NCI-H1930 (cell line): ENCODE results near the gene PPARGC1A.

Experiments
- DNase-seq, 2 experiments: peaks; one replicate each; lab custom pipeline; 2025; lab: John Stamatoyannopoulos, UW

The PPARGC1A gene

GRCh38 chr4:23839279-23839678 is 50.6 kb downstream of the PPARGC1A start:
- no peak for DNase-seq

DNA sequence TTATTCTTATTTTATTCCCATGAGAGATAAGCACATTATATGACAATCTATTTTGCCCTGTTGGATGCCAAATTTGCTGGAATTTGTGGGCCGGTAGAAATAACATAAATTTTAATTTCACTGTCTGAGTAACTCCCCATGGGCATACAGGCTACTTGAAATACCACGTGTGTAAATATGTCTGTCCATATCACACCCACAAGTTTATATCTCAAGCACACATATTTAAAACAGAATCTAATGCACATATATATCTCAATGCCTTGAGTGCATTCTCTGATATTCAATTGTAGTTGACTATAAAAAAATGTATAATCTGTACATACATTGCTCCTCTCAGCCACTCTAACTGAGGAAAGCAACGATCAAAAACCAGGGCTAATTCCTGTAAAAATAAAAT is 51.2 kb downstream of the PPARGC1A start:
- no peak for DNase-seq

GRCh38 chr4:23838131-23838530 is 51.7 kb downstream of the PPARGC1A start:
- DNase-seq = no peak

GRCh38 chr4:23837371-23837770 is 52.5 kb downstream of the PPARGC1A start:
- DNase-seq = no peak

DNA sequence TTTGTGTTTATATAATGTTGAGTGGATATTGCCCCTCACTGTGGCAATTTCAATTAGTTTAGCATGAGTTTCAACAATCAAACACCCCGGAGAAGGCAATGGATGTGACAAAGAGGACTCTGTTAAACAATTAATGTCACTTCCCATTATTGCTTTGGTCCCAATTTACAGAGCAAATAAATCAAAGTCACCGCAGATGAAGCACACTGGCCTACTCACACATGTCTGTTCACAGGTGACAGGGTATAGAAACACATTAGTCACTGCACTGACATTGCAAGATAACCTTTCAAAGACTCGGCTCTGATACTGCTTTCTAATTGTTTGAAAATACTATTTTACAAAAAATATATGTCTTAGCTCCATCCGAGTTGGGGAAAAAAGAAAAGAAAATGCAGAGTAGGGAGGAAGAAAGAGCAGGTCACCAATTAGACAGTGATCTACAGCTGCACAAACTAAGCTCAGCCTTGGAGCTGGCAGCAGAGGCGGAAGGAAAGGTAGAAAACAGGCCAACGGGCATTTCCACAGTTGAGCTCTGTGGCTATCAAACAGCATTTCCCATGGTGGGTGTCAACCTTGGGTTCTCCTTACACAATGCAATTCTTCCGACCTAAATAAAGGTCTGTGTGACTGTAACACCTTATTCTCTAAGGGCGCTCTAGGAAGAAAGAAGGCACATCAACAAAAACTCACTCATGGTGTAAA is 53.9 kb downstream of the PPARGC1A start:
- DNase-seq = peak; percentile 48 to 60

GRCh38 chr4:23828779-23829178 is 61.1 kb downstream of the PPARGC1A start:
- DNase-seq = peak in 1 of 2 experiments; percentile 21

GRCh38 chr4:23828020-23828715 is 61.7 kb downstream of the PPARGC1A start:
- DNase-seq = no peak

DNA sequence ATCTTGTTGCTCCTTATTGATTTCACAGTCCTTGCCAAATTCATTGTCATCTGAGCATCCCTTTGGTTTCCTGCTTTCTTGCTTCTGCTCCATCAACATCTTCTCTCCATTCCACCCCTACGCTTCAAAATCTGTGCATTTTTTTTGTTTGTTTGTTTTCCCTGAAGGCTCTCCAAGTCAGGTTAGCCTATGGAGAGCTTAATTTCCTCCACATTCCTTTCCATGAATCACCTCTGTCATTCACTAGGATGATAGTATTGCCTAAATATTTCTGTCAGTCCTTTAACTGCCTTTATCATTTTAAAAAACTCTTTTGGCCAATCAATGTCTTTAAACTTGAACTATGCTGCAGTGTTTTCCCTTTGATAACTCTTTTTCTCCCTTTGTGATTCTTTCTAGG is 67.7 kb downstream of the PPARGC1A start:
- no peak for DNase-seq

GRCh38 chr4:23819041-23819511 is 70.8 kb downstream of the PPARGC1A start:
- DNase-seq = no peak

GRCh38 chr4:23818097-23818885 is 71.6 kb downstream of the PPARGC1A start:
- peak; percentile 80 to 93 for DNase-seq

- no peak for DNase-seq
Measured at GRCh38 chr4:23814996-23815660, 74.7 kb downstream of the PPARGC1A start.

DNA sequence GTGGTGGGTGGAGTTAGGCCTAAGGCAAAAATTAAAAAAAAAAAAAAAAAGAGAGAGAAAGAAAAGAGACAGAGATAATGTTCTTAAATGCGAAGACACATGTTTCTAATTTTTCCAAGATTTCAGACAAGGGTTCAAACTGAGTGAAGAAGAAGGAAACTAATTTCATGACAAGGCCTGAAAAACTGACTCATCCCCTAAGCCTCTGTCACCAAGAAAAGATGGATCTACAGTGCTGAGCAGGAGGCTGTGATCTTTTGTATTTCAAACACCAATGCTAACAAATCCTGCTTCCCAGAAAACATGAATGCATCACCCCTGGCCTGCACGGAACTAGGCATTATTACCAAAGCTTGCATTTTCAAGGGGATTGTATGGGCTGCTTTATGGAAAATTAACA is 75.3 kb downstream of the PPARGC1A start:
- DNase-seq = no peak

DNA sequence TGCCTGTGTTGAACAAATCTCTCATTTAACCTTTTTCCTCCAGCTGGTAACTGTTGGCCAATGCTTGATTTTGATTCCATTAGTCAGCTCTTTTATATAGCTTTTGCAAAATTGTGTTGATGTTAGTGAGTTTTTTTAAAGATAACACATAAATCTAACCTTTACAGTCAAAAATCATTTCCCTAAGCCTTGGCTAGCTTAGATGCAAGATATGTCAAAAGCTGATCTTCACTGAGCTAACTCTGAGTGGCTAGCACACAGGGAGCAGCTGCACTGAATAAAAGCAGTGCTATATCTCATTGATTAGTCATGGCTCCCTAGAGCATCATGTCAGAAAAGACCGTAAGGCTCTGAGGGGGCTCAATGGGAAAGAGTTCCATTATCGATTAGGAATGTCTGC is 78.7 kb downstream of the PPARGC1A start:
- no peak for DNase-seq

DNA sequence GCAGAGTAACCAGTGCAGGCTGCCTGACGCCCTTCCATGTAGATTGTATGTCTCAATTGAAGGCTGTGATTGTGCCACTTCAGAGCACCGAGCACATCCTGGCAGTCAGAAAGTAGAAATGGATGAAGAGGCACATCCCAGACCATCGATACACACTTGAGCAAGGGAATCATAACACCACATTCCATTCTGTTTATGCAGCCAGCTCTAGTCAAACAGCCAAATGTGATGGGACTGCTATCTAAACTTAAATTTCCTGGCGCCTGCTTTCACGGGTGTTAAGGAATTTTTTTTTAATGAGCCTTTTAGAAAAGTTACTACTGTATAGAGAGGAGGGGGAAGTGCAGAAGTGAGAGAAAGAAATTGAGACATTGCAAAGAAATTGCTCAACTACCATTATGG is 84.4 kb downstream of the PPARGC1A start:
- DNase-seq = no peak

DNA sequence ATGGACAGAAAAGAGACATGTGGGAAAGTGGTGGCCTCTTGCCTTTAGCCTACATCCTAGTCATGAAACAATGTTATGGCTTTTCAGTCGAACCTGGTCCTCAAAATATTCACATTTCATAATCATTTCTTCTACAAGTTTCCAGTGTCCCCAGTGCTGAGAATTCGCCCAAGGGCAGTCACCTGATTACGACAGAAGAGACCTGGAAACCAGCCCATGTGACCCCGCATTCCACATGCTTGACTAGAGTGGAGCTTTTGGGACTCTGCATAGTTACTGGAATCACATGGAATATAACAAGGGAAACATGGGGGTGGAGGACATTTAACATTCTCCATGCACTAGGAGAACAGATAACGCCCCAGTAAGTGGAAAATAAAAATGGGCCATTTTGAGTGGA is 100.1 kb downstream of the PPARGC1A start:
- no peak for DNase-seq

DNA sequence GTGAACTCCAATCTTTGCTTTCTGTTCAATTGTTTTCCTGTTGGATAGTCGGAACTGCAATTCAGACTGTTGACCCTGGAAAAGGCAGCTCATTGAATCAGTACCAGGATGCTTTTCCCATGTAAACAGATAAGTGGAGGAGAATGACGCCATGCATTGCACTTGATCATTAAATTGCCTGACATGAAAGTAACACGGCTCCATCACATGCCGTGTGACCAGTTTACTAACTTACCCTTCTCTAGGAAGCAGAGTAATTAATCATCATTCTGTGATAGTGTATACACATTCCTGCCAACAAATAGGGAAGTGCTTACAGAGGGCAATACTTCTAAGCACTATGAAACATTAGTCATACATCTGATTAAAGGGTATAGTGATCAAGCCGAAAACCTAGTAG is 101.4 kb downstream of the PPARGC1A start:
- no peak for DNase-seq

- no peak for DNase-seq
Measured at GRCh38 chr4:23788027-23788426, 101.8 kb downstream of the PPARGC1A start.

- DNase-seq = no peak
Measured at GRCh38 chr4:23782778-23783437, 106.9 kb downstream of the PPARGC1A start.

DNA sequence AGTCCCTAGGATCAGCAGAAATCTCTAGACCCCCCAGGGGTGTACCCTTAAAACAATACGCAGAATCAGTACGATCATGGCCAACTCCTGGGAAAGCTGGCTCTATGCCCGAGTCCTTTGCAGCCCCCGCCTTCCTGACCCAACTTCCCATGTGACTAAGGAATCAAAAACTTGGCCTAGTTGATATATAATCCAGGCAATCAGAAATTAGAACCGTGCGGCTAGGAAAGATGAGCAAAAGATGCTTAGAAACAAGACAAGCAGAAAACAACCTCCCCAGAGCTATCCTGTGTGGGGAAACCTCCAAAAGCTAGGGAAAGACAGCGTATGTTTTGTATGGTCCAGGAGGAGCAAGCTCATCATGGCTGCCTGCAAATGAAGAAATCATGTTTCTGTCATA is 110.0 kb downstream of the PPARGC1A start:
- DNase-seq = no peak

- DNase-seq = no peak
Measured at GRCh38 chr4:23779422-23779821, 110.4 kb downstream of the PPARGC1A start.

DNA sequence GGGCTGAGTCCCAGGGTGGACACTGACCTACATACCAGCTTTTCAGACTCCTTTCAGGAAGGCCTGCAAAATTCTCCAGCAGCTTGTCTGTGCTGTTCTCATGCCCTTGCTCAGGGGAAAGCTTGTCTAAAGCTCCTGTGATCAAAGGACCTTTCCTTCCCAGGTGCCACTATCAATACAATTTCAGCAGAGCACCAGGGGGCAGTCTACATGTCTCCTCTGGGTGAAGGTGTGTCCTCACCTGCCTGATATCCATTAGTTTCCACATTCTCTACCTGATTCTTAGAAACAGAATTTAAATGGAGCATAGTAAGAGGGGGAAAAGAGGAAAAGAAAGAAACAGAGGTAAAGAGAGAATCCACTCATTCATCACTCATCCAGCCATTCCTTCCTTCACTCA is 114.2 kb downstream of the PPARGC1A start:
- no peak for DNase-seq

- DNase-seq = no peak
Measured at GRCh38 chr4:23774909-23775308, 114.9 kb downstream of the PPARGC1A start.
